ENCODE measurements around the gene PDZRN3. TPM values are rescaled to one million over a fixed set of nuclear protein-coding genes. Genes with fewer than 3 reads are reported as not detected.

PDZRN3 gene
- polyA plus RNA-seq, 1 of the 3 experiments (the other 2 are of a cell fraction) = 10.3 TPM

GRCh38 chr3:73492186-73492585 lies 132.6 kb downstream of the PDZRN3 start:
- no peak overlapping the region for H2AFZ ChIP-seq (ENCODE audit: low read depth)
- no peaks in the 10 kb centered on the region for H3K9me3 ChIP-seq
- 58% methylated on average over 5 of the region's 5 CpGs for WGBS (ENCODE audit: low lambda C conversion rate)
- H3K4me2 ChIP-seq = no peak overlapping the region
- H3K27me3 ChIP-seq (ENCODE audit: insufficient read depth) = no peaks in the 10 kb centered on the region
- peak overlapping the region in 1 of 2 experiments; percentile 48; a peak in 1 of 4 replicates for H3K27ac ChIP-seq (ENCODE audit: low read depth in 2 of 2, low read length in 1 of 2)
- peaks cover 21 to 37% of the 10 kb centered on the region in 2 experiments; a peak in 3 of 4 replicates for H3K4me1 ChIP-seq (ENCODE audit: control insufficient read depth in 1 of 2, insufficient read depth in 2 of 2, low read depth in 1 of 2, low read length in 1 of 2)
- no peak for DNase-seq
- H3F3A ChIP-seq (replicated peaks; ENCODE audit: insufficient read depth) = no peaks in the 10 kb centered on the region
- H3K9ac ChIP-seq = no peak overlapping the region
- H3K9me2 ChIP-seq = no peaks in the 10 kb centered on the region
- H3K36me3 ChIP-seq (replicated peaks in 1 of 2; ENCODE audit: control insufficient read depth in 1 of 2, insufficient read depth in 2 of 2, low read length in 1 of 2) = no peaks in the 10 kb centered on the region
- CTCF ChIA-PET = interaction anchor here (0.6 to 8.7 kb wide), 3 partner anchors 11 to 16 kb away, joined by 3 to 52 read pairs (median 7); no protein-coding TSS in a partner anchor
- peaks cover 53% of the 10 kb centered on the region for H3K79me2 ChIP-seq (ENCODE audit: insufficient read depth)
- TF ChIP-seq MXI1 (IDR thresholded peaks at IDR 0.05; ENCODE audit: low read depth, low read length) (no peak), CTCF (IDR thresholded peaks at IDR 0.05) (no peak), MAX (IDR thresholded peaks at IDR 0.05; ENCODE audit: low read depth) (no peak), SIN3A (IDR thresholded peaks at IDR 0.05; ENCODE audit: borderline replicate concordance, low read depth, low read length) (no peak), RAD21 (IDR thresholded peaks at IDR 0.05; ENCODE audit: low read length) (no peak), NFIC (IDR thresholded peaks at IDR 0.05; ENCODE audit: borderline replicate concordance) (no peak)
- H3K4me3 ChIP-seq (ENCODE audit: low read depth in 2 of 2, low read length in 1 of 2) = no peak overlapping the region
- POLR2A ChIA-PET = no interaction called here
- peaks cover 37% of the 10 kb centered on the region; the same call in 1 of the 2 replicates for H4K20me1 ChIP-seq (ENCODE audit: insufficient read depth)

- Histone ChIP-seq H3K9me3 (no peaks in the 10 kb centered on the region), H3K27me3 (ENCODE audit: insufficient read depth) (no peaks in the 10 kb centered on the region), H3K27ac (ENCODE audit: low read depth in 2 of 2, low read length in 1 of 2) (peak overlapping the region; percentile 30 to 68; a peak in 2 of 4 replicates), H3K4me3 (ENCODE audit: low read depth in 2 of 2, low read length in 1 of 2) (no peak overlapping the region), H3K36me3 (replicated peaks in 1 of 2; ENCODE audit: control insufficient read depth in 1 of 2, insufficient read depth in 2 of 2, low read length in 1 of 2) (no peaks in the 10 kb centered on the region), H3K9me2 (no peaks in the 10 kb centered on the region), H3F3A (replicated peaks; ENCODE audit: insufficient read depth) (peaks cover 1% of the 10 kb centered on the region), H4K20me1 (ENCODE audit: insufficient read depth) (peaks cover 35% of the 10 kb centered on the region; the same call in 1 of the 2 replicates), H3K4me2 (peak overlapping the region; percentile 26; the same call in 1 of the 2 replicates), H3K4me1 (ENCODE audit: control insufficient read depth in 1 of 2, insufficient read depth in 2 of 2, low read depth in 1 of 2, low read length in 1 of 2) (peaks cover 24 to 44% of the 10 kb centered on the region in 2 experiments; a peak in 3 of 4 replicates), H2AFZ (ENCODE audit: low read depth) (no peak overlapping the region), H3K79me2 (ENCODE audit: insufficient read depth) (peaks cover 60% of the 10 kb centered on the region), H3K9ac (no peak overlapping the region)
- no peak for TF ChIP-seq GABPA (IDR thresholded peaks at IDR 0.05; ENCODE audit: low read depth)
- TF ChIP-seq FOXJ3 (CRISPR knock-in tag; IDR thresholded peaks at IDR 0.05) = no peak
- TF ChIP-seq FOXM1 (IDR thresholded peaks at IDR 0.05; ENCODE audit: low read depth) = no peak
- TF ChIP-seq RFX5 (IDR thresholded peaks at IDR 0.05; ENCODE audit: low read length) = no peak
- no peak for TF ChIP-seq TCF12 (IDR thresholded peaks at IDR 0.05)
- TF ChIP-seq USF2 (IDR thresholded peaks at IDR 0.05; ENCODE audit: borderline replicate concordance, low read depth, low read length) = no peak
- no peak for TF ChIP-seq RCOR1 (IDR thresholded peaks at IDR 0.05; ENCODE audit: low read length)
- TF ChIP-seq CTCF (IDR thresholded peaks at IDR 0.05) = no peak
- no peak for TF ChIP-seq ZBTB33 (IDR thresholded peaks at IDR 0.05; ENCODE audit: borderline replicate concordance, low read depth)
- no peak for TF ChIP-seq PBX3 (IDR thresholded peaks at IDR 0.05)
- TF ChIP-seq TEAD4 (IDR thresholded peaks at IDR 0.05; ENCODE audit: borderline replicate concordance, insufficient read depth) = no peak
- TF ChIP-seq NFIC (IDR thresholded peaks at IDR 0.05; ENCODE audit: borderline replicate concordance) = no peak
- TF ChIP-seq SMC3 (IDR thresholded peaks at IDR 0.05; ENCODE audit: low read depth, low read length) = no peak
- POLR2A ChIA-PET = no interaction called here
- CTCF ChIA-PET = interaction anchor here (1.0 to 8.7 kb wide), 4 partner anchors 9 to 356 kb away, joined by 3 to 52 read pairs (median 5); no protein-coding TSS in a partner anchor
- no peak for DNase-seq
These were observed 133.5 kb downstream of the PDZRN3 start for GRCh38 chr3:73491287-73491662.

Measured in SK-N-SH (cell line).